ENCODE measurements around the gene TMEM88. TPM values are rescaled to one million over a fixed set of nuclear protein-coding genes. Genes with fewer than 3 reads are reported as not detected.
A peak's percentile ranks its signal among the peaks of the same experiment; 100 is the strongest.

TMEM88 gene
- total RNA-seq, 1 experiment from 2014 or later = 1.5 TPM

DNA sequence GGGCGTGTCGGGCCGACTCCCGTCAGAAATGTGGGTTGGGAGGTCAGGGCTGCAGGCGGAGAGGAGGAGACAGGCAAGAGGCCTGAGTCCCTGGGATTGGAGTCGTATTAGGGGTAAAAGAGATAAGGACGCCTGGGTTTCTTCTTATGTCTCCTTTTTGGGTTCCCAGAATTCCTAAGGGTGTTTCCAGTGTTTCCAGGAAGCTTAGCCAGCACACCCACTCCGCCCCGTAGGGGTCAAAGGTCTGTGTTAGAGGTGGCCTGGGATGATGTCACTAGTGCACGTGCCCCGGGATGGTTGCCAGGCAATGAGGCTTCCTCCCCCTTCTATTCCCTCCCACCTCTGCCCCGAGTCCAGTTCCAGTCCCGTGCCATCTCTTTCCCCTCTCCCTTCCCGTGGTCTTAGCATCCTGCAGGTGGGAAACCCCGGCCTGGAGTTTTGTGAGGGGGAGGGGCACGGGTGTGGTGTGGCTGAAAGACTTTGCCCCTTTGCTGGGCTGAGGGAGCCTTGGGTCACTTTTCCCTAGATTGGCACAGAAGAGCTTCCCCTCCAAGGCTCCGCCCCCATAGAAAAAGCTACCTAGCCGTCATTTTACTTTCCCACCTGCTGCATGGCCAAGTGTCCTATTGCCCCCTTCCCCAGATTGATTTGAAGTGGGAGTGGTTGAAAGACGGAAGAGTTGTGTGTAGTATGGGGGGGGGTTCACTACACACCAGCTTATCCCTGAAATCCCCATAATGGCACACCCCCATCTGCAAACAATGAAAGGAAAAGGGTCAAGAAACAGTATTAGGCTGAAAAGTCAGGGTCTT, 18.1 kb upstream of the TMEM88 start:
- no peaks in the 10 kb centered on the region for H3K36me3 ChIP-seq (ENCODE audit: low read depth, low read length)
- H2AFZ ChIP-seq (ENCODE audit: low read length) = peak overlapping the region; percentile 73
- H3F3A ChIP-seq (ENCODE audit: low read length, unreplicated experiment) = no peaks in the 10 kb centered on the region
- H3K4me3 ChIP-seq (ENCODE audit: low read length) = peak overlapping the region; percentile 83
- H3K79me2 ChIP-seq (ENCODE audit: low read length) = peaks cover 22% of the 10 kb centered on the region
- peak overlapping the region; percentile 75 for H3K9ac ChIP-seq (ENCODE audit: low read length)
- H3K4me2 ChIP-seq (ENCODE audit: low read length) = peak overlapping the region; percentile 85
- no peaks in the 10 kb centered on the region for H3K9me3 ChIP-seq (ENCODE audit: low read length)
- ChIA-PET POLR2A (ENCODE audit: unreplicated experiment) (no interaction called here), CTCF (interaction anchor here (0.7 kb wide), 1 partner anchor 468 kb away, joined by 3 read pairs; no protein-coding TSS in a partner anchor)
- ATAC-seq (peak; percentile 4), DNase-seq (peak; percentile 83)
- H3K9me2 ChIP-seq (replicated peaks; ENCODE audit: low read length) = no peaks in the 10 kb centered on the region
- intact Hi-C loops (cut with micrococcal nuclease) = no loop called here
- H4K20me1 ChIP-seq (ENCODE audit: low read length) = no peaks in the 10 kb centered on the region
- BruUV-seq (replicated peaks) = no TSS peak
- peaks cover 39% of the 10 kb centered on the region for H3K4me1 ChIP-seq (ENCODE audit: insufficient read depth, low read length)
- TF ChIP-seq, protein P1, sequence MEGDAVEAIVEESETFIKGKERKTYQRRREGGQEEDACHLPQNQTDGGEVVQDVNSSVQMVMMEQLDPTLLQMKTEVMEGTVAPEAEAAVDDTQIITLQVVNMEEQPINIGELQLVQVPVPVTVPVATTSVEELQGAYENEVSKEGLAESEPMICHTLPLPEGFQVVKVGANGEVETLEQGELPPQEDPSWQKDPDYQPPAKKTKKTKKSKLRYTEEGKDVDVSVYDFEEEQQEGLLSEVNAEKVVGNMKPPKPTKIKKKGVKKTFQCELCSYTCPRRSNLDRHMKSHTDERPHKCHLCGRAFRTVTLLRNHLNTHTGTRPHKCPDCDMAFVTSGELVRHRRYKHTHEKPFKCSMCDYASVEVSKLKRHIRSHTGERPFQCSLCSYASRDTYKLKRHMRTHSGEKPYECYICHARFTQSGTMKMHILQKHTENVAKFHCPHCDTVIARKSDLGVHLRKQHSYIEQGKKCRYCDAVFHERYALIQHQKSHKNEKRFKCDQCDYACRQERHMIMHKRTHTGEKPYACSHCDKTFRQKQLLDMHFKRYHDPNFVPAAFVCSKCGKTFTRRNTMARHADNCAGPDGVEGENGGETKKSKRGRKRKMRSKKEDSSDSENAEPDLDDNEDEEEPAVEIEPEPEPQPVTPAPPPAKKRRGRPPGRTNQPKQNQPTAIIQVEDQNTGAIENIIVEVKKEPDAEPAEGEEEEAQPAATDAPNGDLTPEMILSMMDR (conservative IDR thresholded peaks at IDR 0.05; ENCODE audit: low read depth, low read length) = no peak
- TF ChIP-seq EZH2 (IDR thresholded peaks at IDR 0.05; ENCODE audit: low read length, unreplicated experiment) (no peak), EZH2phosphoT487 (IDR thresholded peaks at IDR 0.05; ENCODE audit: borderline replicate concordance, low read length) (no peak)
- peak overlapping the region; percentile 75 for H3K27ac ChIP-seq (ENCODE audit: low read length)
- H3K27me3 ChIP-seq (ENCODE audit: low read length) = no peaks in the 10 kb centered on the region

GRCh38 chr17:7837408-7838088, 17.3 kb upstream of the TMEM88 start:
- Histone ChIP-seq H2AFZ (ENCODE audit: low read length) (peak overlapping the region; percentile 73), H3K27me3 (ENCODE audit: low read length) (no peaks in the 10 kb centered on the region), H3K79me2 (ENCODE audit: low read length) (peaks cover 22% of the 10 kb centered on the region), H3K9me2 (replicated peaks; ENCODE audit: low read length) (no peaks in the 10 kb centered on the region), H3K4me2 (ENCODE audit: low read length) (peak overlapping the region; percentile 85), H3K36me3 (ENCODE audit: low read depth, low read length) (no peaks in the 10 kb centered on the region), H3K27ac (ENCODE audit: low read length) (peak overlapping the region; percentile 32; the same call in 1 of the 2 replicates), H4K20me1 (ENCODE audit: low read length) (no peaks in the 10 kb centered on the region), H3K4me3 (ENCODE audit: low read length) (peak overlapping the region; percentile 83), H3K4me1 (ENCODE audit: insufficient read depth, low read length) (peaks cover 39% of the 10 kb centered on the region), H3K9me3 (ENCODE audit: low read length) (no peaks in the 10 kb centered on the region), H3F3A (ENCODE audit: low read length, unreplicated experiment) (no peaks in the 10 kb centered on the region), H3K9ac (ENCODE audit: low read length) (peak overlapping the region; percentile 75; the same call in 1 of the 2 replicates)
- ATAC-seq (no peak), DNase-seq (no peak)
- BruUV-seq (replicated peaks) = no TSS peak
- POLR2A ChIA-PET (ENCODE audit: unreplicated experiment) = no interaction called here
- intact Hi-C loops (cut with micrococcal nuclease) = no loop called here
- CTCF ChIA-PET = no interaction called here
- no peak for TF ChIP-seq EZH2phosphoT487 (IDR thresholded peaks at IDR 0.05; ENCODE audit: borderline replicate concordance, low read length)
- no peak for TF ChIP-seq EZH2 (IDR thresholded peaks at IDR 0.05; ENCODE audit: low read length, unreplicated experiment)
- TF ChIP-seq, protein P1 (conservative IDR thresholded peaks at IDR 0.05; ENCODE audit: low read depth, low read length) = no peak

All from PC-3 (cell line).